ENCODE measurements around the gene RFXANK.
A peak's percentile ranks its signal among the peaks of the same experiment; 100 is the strongest.

RFXANK gene

DNA sequence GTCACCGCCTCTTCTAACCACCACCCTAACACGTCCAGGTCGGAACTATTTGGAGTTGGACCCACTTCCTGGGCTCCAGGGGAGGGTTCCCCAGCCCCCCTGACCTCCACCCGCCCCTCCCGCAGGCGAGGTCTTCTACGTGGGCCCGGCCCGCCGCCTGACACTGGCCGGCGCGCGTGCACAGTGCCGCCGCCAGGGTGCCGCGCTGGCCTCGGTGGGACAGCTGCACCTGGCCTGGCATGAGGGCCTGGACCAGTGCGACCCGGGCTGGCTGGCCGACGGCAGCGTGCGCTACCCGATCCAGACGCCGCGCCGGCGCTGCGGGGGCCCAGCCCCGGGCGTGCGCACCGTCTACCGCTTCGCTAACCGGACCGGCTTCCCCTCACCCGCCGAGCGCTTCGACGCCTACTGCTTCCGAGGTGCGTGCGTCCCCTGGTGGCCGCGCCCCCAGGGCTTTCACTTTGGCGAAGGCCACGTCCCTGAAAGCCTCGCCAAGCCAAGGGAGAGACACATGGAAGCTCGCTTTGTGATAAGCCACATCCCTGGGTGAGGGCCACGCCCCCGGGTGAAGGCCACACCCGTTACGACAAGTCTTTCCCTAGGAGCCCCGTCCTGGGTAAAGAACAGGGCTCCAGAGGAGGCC lies 32.9 kb downstream of the RFXANK start (continued):
- TF ChIP-seq ZNF155 (tag by site-specific recombination; IDR thresholded peaks at IDR 0.05) (no peak), ZNF2 (tag by site-specific recombination; IDR thresholded peaks at IDR 0.05) (no peak), ZNF837 (tag by site-specific recombination; IDR thresholded peaks at IDR 0.05) (no peak)
- TF ChIP-seq, protein P1, sequence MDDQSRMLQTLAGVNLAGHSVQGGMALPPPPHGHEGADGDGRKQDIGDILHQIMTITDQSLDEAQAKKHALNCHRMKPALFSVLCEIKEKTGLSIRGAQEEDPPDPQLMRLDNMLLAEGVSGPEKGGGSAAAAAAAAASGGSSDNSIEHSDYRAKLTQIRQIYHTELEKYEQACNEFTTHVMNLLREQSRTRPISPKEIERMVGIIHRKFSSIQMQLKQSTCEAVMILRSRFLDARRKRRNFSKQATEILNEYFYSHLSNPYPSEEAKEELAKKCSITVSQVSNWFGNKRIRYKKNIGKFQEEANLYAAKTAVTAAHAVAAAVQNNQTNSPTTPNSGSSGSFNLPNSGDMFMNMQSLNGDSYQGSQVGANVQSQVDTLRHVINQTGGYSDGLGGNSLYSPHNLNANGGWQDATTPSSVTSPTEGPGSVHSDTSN (CRISPR knock-in tag; IDR thresholded peaks at IDR 0.05): 0 out of 2 replicates have a peak, but pooled peaks have one; percentile 21
- TF ChIP-seq, protein P2, sequence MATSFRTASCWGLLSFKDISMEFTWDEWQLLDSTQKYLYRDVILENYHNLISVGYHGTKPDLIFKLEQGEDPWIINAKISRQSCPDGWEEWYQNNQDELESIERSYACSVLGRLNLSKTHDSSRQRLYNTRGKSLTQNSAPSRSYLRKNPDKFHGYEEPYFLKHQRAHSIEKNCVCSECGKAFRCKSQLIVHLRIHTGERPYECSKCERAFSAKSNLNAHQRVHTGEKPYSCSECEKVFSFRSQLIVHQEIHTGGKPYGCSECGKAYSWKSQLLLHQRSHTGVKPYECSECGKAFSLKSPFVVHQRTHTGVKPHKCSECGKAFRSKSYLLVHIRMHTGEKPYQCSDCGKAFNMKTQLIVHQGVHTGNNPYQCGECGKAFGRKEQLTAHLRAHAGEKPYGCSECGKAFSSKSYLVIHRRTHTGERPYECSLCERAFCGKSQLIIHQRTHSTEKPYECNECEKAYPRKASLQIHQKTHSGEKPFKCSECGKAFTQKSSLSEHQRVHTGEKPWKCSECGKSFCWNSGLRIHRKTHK (tag by site-specific recombination; IDR thresholded peaks at IDR 0.05): no peak

DNA sequence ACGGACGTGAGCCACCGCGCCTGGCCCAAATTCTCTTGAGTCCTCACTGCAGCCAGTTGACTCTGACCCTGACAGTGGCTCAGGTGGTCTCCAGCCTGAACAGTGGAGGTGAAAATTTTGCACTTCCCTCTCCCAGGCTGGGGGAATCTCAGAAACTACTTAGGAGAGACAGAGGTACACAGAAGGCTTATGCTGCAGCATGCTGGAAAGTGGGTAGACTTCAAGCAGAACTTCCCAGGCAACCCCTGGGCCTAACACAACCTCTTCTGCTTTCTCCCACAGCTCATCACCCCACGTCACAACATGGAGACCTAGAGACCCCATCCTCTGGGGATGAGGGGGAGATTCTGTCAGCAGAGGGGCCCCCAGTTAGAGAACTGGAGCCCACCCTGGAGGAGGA lies 34.1 kb downstream of the RFXANK start:
- ChIA-PET POLR2A (no interaction called here), CTCF (interaction anchor here (1.1 to 2.5 kb wide), 8 partner anchors 8 to 78 kb away, joined by 3 to 16 read pairs (median 6); partner anchors contain the start of genes MEF2B and NR2C2AP)
- no peaks in the 10 kb centered on the region for H3K4me1 ChIP-seq (ENCODE audit: control insufficient read depth, insufficient read depth, low read length)

DNA sequence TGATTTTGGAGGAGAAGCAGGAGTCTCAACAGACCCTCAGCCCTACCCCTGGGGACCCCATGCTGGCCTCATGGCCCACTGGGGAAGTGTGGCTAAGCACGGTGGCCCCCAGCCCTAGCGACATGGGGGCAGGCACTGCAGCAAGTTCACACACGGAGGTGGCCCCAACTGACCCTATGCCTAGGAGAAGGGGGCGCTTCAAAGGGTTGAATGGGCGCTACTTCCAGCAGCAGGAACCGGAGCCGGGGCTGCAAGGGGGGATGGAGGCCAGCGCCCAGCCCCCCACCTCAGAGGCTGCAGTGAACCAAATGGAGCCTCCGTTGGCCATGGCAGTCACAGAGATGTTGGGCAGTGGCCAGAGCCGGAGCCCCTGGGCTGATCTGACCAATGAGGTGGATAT lies 34.6 kb downstream of the RFXANK start:
- no peaks in the 10 kb centered on the region for H3K36me3 ChIP-seq (ENCODE audit: control insufficient read depth in 2 of 2, insufficient read depth in 1 of 2, low read length in 2 of 2)
- TF ChIP-seq, protein P2 (tag by site-specific recombination; IDR thresholded peaks at IDR 0.05): no peak
- TF ChIP-seq, protein P3, sequence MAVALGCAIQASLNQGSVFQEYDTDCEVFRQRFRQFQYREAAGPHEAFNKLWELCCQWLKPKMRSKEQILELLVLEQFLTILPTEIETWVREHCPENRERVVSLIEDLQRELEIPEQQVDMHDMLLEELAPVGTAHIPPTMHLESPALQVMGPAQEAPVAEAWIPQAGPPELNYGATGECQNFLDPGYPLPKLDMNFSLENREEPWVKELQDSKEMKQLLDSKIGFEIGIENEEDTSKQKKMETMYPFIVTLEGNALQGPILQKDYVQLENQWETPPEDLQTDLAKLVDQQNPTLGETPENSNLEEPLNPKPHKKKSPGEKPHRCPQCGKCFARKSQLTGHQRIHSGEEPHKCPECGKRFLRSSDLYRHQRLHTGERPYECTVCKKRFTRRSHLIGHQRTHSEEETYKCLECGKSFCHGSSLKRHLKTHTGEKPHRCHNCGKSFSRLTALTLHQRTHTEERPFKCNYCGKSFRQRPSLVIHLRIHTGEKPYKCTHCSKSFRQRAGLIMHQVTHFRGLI (tag by site-specific recombination; IDR thresholded peaks at IDR 0.05): no peak
- TF ChIP-seq ZNF19 (tag by site-specific recombination; IDR thresholded peaks at IDR 0.05; ENCODE audit: low read depth) (no peak), ZNF596 (tag by site-specific recombination; IDR thresholded peaks at IDR 0.05) (no peak)
- ChIA-PET POLR2A (no interaction called here), CTCF (interaction anchor here (0.6 kb wide), 1 partner anchor 35 kb away, joined by 3 read pairs; the partner anchor contains the start of genes BORCS8 and RFXANK)
- H3K9me3 ChIP-seq (ENCODE audit: control insufficient read depth, insufficient read depth, low read depth, low read length): no peaks in the 10 kb centered on the region
- H3K27ac ChIP-seq (ENCODE audit: extremely low read depth, low read depth, low read length): no peak overlapping the region
- H3K4me3 ChIP-seq (ENCODE audit: low read depth, low read length): no peak overlapping the region
- H3K4me1 ChIP-seq (ENCODE audit: control insufficient read depth, insufficient read depth, low read length): no peaks in the 10 kb centered on the region

More for the DNA sequence above, 34.1 kb downstream of the RFXANK start:
- no peaks in the 10 kb centered on the region for H3K9me3 ChIP-seq (ENCODE audit: control insufficient read depth, insufficient read depth, low read depth, low read length)
- no peak overlapping the region for H3K27ac ChIP-seq (ENCODE audit: extremely low read depth, low read depth, low read length)
- H3K4me3 ChIP-seq (ENCODE audit: low read depth, low read length): no peak overlapping the region
- no peaks in the 10 kb centered on the region for H3K36me3 ChIP-seq (ENCODE audit: control insufficient read depth in 2 of 2, insufficient read depth in 1 of 2, low read length in 2 of 2)
- TF ChIP-seq, protein P4, sequence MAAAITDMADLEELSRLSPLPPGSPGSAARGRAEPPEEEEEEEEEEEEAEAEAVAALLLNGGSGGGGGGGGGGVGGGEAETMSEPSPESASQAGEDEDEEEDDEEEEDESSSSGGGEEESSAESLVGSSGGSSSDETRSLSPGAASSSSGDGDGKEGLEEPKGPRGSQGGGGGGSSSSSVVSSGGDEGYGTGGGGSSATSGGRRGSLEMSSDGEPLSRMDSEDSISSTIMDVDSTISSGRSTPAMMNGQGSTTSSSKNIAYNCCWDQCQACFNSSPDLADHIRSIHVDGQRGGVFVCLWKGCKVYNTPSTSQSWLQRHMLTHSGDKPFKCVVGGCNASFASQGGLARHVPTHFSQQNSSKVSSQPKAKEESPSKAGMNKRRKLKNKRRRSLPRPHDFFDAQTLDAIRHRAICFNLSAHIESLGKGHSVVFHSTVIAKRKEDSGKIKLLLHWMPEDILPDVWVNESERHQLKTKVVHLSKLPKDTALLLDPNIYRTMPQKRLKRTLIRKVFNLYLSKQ (tag by site-specific recombination; IDR thresholded peaks at IDR 0.05; ENCODE audit: borderline replicate concordance): no peak
- TF ChIP-seq ZFP3 (tag by site-specific recombination; IDR thresholded peaks at IDR 0.05; ENCODE audit: low read depth) (no peak), KLF7 (tag by site-specific recombination; IDR thresholded peaks at IDR 0.05; ENCODE audit: borderline replicate concordance) (no peak), ZEB2 (tag by site-specific recombination; IDR thresholded peaks at IDR 0.05) (no peak), ZNF707 (tag by site-specific recombination; IDR thresholded peaks at IDR 0.05) (no peak), ZBTB48 (tag by site-specific recombination; IDR thresholded peaks at IDR 0.05) (no peak), BCL11B (tag by site-specific recombination; IDR thresholded peaks at IDR 0.05; ENCODE audit: low read depth) (no peak), ZNF747 (tag by site-specific recombination; IDR thresholded peaks at IDR 0.05) (no peak), OSR2 (tag by site-specific recombination; IDR thresholded peaks at IDR 0.05) (no peak), ZNF544 (tag by site-specific recombination; IDR thresholded peaks at IDR 0.05) (no peak), ZNF214 (tag by site-specific recombination; IDR thresholded peaks at IDR 0.05; ENCODE audit: borderline replicate concordance) (no peak), ZNF501 (tag by site-specific recombination; IDR thresholded peaks at IDR 0.05) (no peak), SETDB1 (IDR thresholded peaks at IDR 0.05; ENCODE audit: insufficient read length, low read length) (no peak), ZNF132 (tag by site-specific recombination; IDR thresholded peaks at IDR 0.05; ENCODE audit: borderline replicate concordance) (no peak), ZNF274 (IDR thresholded peaks at IDR 0.05; ENCODE audit: low read length) (no peak), ZNF274 (tag by site-specific recombination; IDR thresholded peaks at IDR 0.05; ENCODE audit: borderline replicate concordance) (no peak), ZNF341 (tag by site-specific recombination; IDR thresholded peaks at IDR 0.05; ENCODE audit: low read depth) (no peak)
- TF ChIP-seq, protein P5, sequence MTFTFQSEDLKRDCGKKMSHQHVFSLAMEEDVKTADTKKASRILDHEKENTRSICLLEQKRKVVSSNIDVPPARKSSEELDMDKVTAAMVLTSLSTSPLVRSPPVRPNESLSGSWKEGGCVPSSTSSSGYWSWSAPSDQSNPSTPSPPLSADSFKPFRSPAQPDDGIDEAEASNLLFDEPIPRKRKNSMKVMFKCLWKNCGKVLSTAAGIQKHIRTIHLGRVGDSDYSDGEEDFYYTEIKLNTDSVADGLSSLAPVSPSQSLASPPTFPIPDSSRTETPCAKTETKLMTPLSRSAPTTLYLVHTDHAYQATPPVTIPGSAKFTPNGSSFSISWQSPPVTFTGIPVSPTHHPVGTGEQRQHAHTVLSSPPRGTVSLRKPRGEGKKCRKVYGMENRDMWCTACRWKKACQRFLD (tag by site-specific recombination; IDR thresholded peaks at IDR 0.05): no peak

All from HEK293 (cell line).